H1 (cell line): ENCODE data around the gene C1orf146. TPM values are rescaled to one million over a fixed set of nuclear protein-coding genes. Genes with fewer than 3 reads are reported as not detected.

Experiments used
- CHD7 ChIP-seq: fragments of 300-600 bp; sonication (generic); IDR thresholded peaks from 2 replicates; pipeline ENCODE4 v1.7.1; 2012; ENCODE audit warnings: low read length, moderate library complexity, mild to moderate bottlenecking, inconsistent platforms; ENCODE audit not compliant: insufficient replicate concordance
- RBBP5 ChIP-seq: IDR thresholded peaks from 2 replicates; pipeline ENCODE4 v1.7.1; 2012; ENCODE audit warnings: low read depth, mild to moderate bottlenecking, inconsistent platforms, low read length, moderate library complexity, borderline replicate concordance
- polyA plus RNA-seq, 7 experiments: library from polyadenylated mRNA; depleted of rRNA in 3 of 7; stranded (reverse) in 5 of 7; unstranded in 2 of 7; fragments of >200 nt in 5 of 7; fragments of 200-250 nt in 2 of 7; gene quantifications; 1 replicate in 5 of 7; 2 replicates in 1 of 7; 4 replicates in 1 of 7; pipeline versions ENCODE4 v1.2.1 to v1.2.3, GENCODE V29; 2011 to 2013; ENCODE audit warnings: missing spikeins in 2 of 7, mixed read lengths in 2 of 7
- total RNA-seq: library from RNA; stranded (reverse); fragmentation: NEBNext Ultra II Directional; extraction: Animal tissue kit (Norgen Biotek cat#: 25700); gene quantifications from 2 replicates; pipeline ENCODE4 v1.2.1, GENCODE V29; 2021

Gene C1orf146
- total and polyA plus RNA-seq, 2 of the 8 experiments (the other 6 are each of a cell fraction or from before 2014, with no cell fraction given): not detected

GRCh38 chr1:92219028-92219427 lies 1.3 kb downstream of the C1orf146 start (continued):
- TF ChIP-seq CHD7: no peak
- TF ChIP-seq RBBP5: no peak
